Measurements from ENCODE around the gene CBARP.
"Not testable (repeated sequence)": the region's sequence is repeated elsewhere in the genome, so short reads cannot be mapped to it uniquely, and the experiment has no call there.

- TF ChIP-seq CTCF, POLR2A (IDR thresholded peaks at IDR 0.05): not testable (repeated sequence)
Observed at GRCh38 chr19:1200614-1201013, 37.2 kb downstream of the CBARP start.

Data from ovary (tissue), 3 donors.